GM18861 (cell line): Measurements from ENCODE around the gene SENP6.
"Not testable (repeated sequence)": the region's sequence is repeated elsewhere in the genome, so short reads cannot be mapped to it uniquely, and the experiment has no call there.

ENCODE experiments used
- ATAC-seq: cut with Tn5 transposase; IDR thresholded peaks from one replicate; pipeline ENCODE4 v1.9.1; 2021; ENCODE audit not compliant: unreplicated experiment

SENP6 gene

DNA sequence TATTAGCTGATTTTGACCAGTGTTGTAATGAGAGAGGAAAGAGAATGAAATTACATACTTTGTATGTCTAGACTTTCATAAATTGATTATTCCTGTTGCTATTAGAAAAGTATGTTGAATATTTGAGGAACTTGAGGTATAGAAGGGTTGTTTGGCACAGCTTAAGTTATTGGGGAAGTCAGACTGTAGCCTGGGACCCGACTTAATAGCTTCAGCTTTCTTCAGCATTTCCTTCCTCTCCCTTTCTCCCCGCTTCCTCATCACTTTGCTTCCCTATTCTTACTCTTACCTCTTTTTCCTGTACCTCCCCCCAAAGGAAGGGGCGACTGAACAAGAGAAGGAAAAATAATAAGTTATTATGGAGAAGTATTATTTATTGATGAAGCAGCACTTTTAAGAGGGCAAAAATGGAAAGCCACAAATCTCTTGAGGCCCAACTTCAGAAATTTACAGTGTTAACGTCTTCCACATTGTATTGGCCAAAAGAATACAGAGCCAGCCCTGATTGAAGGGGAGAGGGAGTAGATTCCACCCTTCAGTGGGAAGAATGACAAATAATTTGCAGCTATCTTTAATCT lies 7.4 kb downstream of the SENP6 start:
- ATAC-seq = no peak

DNA sequence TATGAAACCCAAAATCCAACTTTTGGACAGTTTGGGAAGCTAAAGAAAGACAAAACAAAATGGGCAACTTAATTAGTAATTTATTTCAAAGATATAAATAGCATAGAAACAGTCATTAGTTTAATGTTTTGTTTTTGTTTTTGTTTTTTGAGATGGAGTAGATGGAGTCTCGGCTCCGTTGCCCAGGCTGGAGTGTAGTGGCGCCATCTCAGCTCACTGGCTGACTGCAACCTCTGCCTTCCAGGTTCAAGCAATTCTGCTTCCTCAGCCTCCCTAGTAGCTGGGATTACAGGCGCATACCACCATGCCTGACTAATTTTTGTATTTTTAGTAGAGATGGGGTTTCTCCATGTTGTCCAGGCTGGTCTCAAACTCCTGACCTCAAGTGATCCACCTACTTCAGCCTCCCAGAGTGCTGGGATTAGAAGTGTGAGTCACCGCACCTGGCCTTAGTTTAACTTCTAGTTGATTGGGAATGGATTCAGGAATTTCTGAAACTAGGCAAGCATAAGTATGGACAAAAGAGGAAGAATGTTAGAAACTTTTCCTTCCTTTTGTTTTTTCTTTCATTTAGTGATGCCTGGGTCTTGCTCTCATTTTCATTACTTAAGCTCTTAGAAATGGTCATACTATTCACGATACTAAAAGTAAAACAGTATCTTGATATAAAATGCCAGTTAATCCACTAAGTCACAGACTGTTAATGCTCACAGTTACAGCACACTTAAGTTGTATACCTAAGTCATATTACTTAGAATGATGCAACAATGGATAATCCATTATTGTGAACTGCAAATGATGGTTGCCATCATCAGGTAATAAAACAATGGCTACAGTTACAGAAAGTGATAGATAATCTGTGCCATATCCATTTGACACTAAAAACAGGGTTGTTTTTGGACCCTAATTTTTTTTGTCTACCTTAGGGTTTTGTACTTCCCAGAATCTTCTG lies 8.2 kb downstream of the SENP6 start:
- no peak for ATAC-seq

DNA sequence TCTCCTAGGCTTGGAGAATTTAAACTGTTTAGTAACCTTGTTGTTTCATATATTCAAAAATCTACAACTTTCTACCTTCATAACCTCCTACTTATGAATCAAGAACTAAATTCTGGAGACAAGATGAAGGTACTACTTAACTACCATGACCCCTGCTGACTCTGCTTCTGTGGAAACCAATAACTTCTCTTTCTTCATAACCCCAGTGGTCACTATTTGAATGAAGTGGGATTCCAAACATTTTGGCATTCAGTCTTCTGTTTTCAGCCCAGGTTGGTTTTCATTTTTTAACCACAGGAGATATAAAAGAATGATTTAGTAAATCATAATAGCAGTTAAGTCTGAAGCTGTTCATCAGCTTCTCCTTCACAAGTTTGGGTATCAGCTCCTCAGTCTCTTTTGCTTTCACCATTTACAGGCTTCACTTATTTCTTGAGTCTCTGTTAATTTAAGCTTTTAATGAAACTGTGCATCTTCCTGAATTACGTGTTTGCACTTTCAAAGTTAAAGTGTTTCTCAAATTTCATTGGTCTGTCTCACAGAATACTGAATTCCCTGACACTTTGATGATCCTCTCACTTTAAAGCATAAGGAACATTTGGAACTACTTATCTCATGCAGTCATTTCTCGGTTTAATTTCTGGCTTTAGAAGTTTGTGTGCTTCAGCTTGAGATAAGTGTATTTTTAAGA lies 9.5 kb downstream of the SENP6 start:
- no peak for ATAC-seq

DNA sequence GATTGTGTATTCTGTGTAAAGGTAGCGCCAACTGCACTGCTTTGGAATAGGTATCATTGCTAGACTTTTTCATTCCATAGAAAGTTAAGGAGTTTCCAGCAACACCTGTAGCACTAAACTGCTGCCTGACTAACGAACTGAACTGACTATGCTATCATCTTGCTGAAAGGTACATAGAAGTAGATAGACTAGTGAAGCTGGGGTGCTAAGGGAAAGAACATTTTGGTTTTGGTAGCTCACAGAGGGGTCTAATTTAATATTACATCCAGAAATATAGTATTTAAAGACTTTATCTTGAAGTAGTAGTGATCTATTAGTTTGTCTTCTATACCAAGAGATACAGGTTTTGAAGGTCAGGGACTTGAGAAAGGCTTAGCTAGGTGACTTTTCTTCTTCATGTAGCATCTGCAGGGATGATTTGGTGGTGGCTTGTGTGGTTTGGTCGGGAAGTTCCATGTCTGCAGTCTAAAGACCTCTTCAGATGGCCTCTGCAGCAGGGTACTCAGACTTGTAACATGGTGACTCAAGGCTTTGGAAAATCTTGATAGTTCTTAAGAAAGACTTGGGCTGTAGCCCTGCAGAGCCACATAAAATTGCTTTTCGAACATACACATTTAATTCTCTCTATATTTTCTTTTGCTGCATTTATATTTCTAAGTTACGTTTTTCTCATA lies 10.2 kb downstream of the SENP6 start:
- peak; percentile 33 for ATAC-seq

DNA sequence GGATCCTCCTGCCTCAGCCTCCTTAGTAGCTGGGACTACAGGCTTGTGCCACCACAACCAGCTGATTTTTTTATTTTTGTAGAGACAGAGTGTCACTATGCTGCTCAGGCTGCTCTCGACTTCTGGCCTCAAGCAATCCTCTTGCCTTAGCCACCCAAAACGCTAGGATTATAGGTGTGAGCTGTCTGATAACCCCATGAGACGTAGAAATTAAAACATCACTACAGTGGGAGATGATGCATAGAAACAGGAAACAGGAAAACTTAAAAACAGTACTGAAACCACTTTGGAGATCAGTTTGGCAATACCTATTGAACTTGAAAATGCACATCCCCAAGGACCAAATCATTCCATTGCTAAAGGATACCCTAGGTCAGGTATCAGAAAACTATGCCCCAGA lies 10.8 kb downstream of the SENP6 start:
- no peak for ATAC-seq

DNA sequence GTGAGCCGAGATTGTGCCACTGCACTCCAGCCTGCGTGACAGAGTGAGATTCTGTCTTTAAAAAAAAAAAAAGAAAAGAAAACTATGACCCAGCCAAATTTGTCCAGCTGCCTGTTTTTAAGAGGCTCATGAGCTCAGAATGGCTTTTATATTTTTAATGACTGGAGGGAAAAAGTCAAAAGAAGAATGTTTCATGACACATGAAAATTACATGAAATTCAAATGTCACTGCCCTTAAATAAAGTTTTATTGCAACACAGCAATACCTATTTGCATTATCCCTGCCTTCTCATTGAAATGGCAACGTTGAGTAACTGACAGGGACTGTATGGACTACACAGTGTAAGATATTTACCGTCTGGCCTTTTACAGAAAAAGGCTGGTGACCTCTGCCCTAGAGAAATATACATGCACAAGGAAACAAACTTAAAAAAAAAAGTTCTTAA lies 11.4 kb downstream of the SENP6 start:
- ATAC-seq = no peak

DNA sequence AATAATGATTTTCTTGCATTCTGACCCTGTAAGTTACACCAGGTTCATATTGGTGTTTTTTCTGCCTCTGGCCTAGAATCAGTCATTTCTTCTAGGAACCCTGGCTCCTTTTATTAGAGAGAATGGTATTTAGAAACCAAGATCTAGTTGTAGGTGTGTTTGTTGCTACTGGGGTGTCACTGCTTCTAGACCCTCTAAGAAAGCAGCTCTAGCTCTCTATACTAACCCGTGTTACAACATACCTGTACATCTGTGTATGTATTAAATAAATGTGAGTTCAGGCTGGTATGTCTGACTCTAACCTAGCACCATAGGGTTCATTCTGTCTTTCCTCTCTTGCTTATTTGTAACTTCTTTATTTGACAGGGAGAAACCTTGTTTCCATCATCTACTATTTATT lies 16.8 kb downstream of the SENP6 start:
- no peak for ATAC-seq

DNA sequence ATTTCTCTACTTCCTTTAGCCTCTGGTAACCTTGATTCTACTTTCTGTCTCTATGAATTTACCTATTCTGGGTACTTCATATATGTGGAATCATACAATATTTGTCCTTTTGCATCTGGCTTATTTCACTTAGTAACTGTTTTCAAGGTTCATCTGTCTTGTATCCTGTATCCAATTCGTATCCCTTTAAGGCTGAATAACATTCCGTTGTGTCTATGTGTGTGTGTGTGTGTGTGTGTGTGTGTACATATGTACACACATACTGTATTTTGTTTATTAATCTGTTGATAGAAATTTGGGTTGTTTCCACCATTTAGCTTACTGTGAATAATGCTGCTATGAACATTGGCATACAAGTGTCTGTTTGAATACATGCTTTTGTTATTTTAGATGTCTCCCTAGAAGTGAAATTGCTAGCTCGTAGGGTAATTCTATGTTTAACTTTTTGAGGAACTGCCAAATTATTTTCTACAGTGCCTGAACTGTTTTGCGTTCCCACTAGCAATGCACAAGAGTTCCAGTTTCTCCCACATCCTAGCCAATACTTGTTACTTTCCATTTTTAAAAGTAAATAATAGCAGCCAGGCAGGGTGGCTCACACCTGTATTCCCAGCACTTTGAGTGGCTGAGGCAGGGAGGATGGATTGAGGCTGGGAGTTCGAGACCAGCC lies 17.7 kb downstream of the SENP6 start:
- no peak for ATAC-seq

DNA sequence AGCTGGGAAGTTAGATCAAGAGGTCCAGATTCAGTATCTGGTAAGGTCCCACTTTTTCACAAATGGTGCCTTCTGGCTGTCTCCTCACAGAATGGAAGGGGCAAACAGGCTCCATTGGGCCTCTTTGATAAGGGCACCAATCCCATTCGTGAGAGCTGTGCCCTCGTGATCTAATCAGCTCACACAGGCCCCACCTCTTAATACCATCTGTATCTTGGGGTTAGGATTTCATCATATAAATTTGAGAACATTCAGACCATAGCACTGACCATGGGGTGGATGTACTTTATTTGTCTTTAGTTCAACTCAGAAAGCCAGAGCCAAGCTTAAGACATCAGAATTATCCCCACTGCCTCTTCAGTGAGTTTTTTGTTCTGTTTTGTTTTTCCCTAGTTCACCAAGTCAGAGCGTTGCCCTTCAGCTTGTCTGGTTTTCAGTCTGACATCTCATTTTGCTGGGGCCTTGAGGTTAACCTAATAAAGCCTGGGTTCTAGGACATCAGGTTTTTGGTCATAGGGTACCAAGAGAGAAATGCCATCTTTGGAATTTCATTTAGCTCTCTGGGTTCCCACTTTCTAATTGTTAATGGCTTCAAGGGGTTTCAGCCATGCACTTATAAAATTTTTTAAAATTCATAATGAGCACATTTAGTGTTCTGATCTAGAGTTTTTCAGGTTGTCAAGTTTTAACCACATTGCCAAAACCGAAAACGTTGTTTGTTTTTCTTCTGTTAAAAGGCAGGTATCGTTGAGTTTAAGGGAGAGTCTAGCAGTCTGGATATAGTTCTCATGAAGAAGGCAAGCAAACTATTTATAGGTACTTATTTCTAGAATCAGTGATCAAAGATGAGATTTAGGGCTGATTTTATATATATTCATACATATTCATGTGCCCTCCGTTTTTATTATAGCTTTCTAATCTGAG lies 19.0 kb downstream of the SENP6 start:
- no peak for ATAC-seq

DNA sequence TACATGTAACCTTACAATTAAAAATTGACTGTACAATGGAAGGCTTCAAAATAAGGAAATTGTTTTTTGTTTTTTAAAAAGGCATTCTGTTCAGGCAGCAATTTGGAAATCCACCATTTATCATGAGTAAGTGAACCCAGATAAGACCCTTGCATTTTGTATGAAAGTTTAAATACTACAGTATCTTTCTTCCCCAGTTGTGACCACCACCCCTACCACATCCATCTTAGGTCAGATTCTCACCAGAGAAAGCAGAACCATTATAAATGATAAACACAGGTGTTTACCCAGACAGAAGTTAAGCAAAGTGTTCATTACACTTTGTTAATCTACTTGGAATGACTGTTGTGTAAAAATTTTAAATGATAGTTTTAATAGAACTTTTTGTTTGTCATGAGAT lies 20.2 kb downstream of the SENP6 start:
- ATAC-seq = no peak

DNA sequence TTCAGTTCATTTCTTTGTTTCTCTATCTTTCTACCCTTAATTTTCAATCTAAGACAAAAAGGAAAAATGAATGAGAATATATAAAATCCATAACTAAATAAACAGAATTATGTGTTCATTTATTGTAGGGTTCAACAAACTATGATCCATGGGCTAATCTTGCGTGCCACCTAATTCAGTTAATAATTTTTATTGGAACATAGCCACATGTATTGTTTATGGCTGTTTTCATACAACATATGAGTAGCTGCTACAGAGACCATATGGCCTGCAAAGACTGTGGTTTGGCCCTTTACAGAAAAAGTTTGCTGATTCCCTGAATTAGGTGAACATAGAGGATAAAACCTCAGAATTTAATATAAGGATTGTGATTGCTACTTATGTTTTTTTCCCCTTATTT lies 21.8 kb downstream of the SENP6 start:
- no peak for ATAC-seq

DNA sequence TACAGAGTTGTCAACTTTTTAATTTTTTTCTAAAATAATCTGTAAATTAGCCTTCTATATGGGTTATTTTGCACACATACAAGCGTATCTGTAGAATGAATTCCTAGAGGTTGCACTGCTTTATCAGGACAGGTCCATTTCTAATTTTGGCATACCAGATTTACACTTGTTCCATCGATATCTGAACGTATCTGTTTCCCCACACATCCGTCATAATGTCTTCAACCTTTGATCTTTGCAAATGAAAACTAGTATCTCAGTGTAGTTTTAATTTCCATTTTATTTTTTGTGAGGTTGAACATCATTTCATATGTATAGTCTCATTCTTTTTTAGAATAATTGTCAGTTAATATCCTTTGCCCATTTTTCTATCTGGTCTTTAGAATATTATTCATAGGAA lies 22.7 kb downstream of the SENP6 start:
- no peak for ATAC-seq

DNA sequence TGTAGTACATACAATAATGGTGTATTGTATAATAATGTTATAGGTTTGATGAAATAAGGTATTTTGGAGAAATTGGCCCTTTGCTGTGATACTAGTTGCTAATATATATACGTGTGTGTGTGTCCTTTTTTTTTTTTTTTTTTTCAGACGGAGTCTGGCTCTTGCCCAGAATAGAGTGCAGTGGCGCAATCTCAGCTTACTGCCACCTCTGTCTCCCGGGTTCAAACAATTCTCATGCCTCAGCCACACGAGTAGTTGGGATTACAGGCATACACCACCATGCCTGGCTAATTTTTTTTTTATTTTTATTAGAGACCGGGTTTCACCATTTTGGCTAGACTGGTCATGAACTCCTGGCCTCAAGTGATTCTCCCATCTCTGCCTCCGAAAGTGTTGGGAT lies 23.3 kb downstream of the SENP6 start:
- no peak for ATAC-seq

DNA sequence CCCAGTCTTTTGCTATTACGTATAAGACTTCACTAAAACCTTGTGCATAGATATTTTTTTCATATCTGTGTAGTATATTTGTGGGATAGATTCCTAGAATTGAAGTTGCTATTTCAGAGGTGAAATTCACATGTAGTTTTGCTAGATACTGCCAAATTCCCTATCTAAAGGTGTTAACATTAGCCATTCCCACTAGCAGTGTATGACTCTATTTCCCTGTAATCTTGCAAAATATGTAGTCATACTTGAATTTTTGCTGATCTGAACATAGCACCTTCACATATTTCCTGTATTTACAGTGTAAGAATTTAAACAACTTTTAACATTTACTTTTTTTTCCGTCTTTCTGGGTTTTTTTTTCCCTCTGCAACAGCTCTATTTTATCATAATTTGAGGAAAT lies 24.9 kb downstream of the SENP6 start:
- ATAC-seq = no peak

DNA sequence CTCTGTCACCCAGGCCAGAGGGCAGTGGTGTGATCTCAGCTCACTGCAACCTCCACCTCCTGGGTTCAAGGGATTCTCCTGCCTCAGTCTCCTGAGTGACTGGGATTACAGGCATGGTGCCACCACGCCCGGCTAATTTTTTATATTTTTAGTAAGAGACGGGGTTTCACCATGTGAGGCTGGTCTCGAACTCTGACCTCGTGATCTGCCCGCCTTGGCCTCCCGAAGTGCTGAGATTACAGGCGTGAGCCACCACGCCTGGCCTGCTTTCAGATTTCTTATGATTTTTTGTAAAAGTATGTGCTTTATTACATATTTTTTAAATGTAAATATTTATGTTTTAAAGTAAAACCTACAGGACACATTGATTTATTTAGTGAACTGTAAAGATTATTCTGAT lies 26.0 kb downstream of the SENP6 start:
- ATAC-seq = not testable (repeated sequence)

DNA sequence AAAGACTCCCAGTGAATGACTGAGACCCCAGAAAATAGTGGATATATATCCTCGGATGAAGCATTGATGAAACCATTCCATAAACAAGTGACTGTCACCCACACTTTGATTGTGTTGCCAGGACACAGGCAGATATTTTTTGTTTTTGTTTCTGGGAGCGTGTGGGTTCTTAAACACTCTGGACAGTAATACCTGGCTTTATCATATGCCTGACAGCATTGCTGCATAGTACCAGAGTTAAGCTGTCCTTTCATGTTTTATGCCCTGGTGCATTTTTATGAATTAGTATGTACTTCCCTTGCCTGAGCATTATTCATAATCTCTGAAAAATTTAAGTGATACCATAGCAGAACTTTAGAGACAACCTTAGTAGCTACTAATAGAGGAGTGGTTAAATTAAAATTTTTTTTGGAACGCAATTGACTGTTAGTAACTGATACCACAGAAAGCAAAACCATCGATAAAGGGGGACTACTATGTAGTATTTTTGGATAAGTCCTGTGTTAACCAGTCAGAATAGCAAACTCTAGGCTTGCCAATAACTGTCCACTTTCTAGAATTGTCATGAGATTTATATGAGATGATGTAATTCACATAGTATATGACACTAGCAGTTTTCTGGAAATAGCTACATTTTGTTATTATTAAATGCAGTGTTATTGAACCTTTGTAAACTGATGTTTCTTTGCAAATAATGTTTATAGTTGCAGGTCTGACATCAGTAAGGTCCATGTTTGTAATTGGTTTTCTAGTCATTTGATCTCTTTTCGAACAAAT lies 30.4 kb downstream of the SENP6 start:
- ATAC-seq = no peak

DNA sequence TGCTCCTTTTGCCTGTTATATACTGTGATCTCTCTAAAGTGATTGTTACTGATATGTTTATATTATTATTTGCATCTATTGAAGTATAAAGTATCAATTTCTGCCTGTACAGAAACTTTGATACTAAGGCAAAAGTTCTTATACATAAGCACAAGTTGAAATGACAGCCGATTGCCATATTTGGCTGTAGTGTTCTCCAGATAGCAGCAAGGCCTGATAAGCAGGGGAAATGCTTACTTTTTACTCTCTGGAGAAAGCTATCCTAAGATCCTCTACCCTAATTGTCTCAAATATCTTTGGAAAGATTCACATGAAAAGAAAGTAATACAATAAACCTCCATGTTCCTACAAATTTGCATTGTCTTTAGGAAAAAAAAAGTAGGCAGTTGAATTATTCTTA lies 31.4 kb downstream of the SENP6 start:
- no peak for ATAC-seq

DNA sequence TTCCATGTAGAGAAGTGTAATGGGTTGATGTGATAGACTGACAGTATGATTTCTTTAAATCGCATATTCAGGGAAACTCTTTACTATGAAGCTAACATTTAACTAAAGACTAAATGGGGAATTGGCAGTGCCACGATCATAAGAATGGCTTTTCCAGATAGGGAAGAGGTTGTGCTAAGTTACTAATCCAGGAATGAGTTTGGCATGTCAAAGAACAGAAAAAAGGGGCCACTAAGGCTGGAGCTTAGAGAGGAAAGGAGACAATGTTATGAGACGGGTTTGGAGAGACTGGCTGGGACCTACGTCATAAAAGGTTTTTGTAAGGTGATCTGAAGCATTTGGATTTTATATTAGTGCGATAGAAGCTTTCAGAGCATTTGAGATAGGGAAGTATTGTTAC lies 40.6 kb downstream of the SENP6 start:
- no peak for ATAC-seq

DNA sequence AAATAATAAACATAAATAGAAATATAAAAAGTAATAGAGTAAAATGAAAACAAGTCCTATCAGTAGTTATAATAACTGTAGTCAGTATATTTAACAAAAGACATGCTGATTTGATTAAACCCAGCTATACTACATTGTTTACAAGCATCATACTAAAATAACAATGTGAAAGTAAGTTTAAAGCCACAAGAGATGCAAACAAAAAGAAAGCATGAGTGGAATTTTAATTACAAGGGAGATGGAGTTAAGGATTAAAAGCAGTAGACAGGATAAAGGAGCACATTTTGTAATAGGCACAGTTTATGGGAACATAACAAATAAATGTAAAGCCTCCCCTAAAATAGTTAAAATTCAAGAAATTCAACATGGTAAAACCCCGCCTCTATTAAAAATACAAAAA lies 41.5 kb downstream of the SENP6 start:
- ATAC-seq = no peak
